SKM-1 treated with dmso at 0.1 percent for 144 hours (cell line): ENCODE measurements around the gene AGK.
A peak's percentile ranks its signal among the peaks of the same experiment; 100 is the strongest.
"Not testable (repeated sequence)": the region's sequence is repeated elsewhere in the genome, so short reads cannot be mapped to it uniquely, and the experiment has no call there.

Source experiments
- DNase-seq: peaks from one replicate; lab custom pipeline; 2025; ENCODE audit not compliant: unreplicated experiment; lab: John Stamatoyannopoulos, UW

Gene AGK

GRCh38 chr7:141674171-141674671, 123.0 kb downstream of the AGK start:
- no peak for DNase-seq

GRCh38 chr7:141674702-141675101, 123.5 kb downstream of the AGK start:
- DNase-seq = no peak

GRCh38 chr7:141675436-141676215, 124.4 kb downstream of the AGK start:
- peak; percentile 26 for DNase-seq

GRCh38 chr7:141676618-141677017, 125.4 kb downstream of the AGK start:
- DNase-seq = no peak

GRCh38 chr7:141679014-141679413, 127.8 kb downstream of the AGK start:
- no peak for DNase-seq

- DNase-seq = no peak
Measured at GRCh38 chr7:141685285-141686023, 134.2 kb downstream of the AGK start.

- DNase-seq = no peak
Measured at GRCh38 chr7:141686074-141686473, 134.9 kb downstream of the AGK start.

- no peak for DNase-seq
Measured at GRCh38 chr7:141686670-141687069, 135.5 kb downstream of the AGK start.

GRCh38 chr7:141688043-141688442, 136.8 kb downstream of the AGK start:
- no peak for DNase-seq

GRCh38 chr7:141689072-141689825, 138.0 kb downstream of the AGK start:
- DNase-seq = not testable (repeated sequence)

GRCh38 chr7:141691540-141691939, 140.3 kb downstream of the AGK start:
- no peak for DNase-seq

GRCh38 chr7:141691961-141692360, 140.8 kb downstream of the AGK start:
- DNase-seq = no peak

- no peak for DNase-seq
Measured at GRCh38 chr7:141693082-141693481, 141.9 kb downstream of the AGK start.

- DNase-seq = no peak
Measured at GRCh38 chr7:141695803-141696289, 144.6 kb downstream of the AGK start.

- no peak for DNase-seq
Measured at GRCh38 chr7:141696348-141696747, 145.1 kb downstream of the AGK start.

- DNase-seq = no peak
Measured at GRCh38 chr7:141697211-141697871, 146.1 kb downstream of the AGK start.

GRCh38 chr7:141698247-141699015, 147.2 kb downstream of the AGK start:
- DNase-seq = no peak

GRCh38 chr7:141699860-141700259, 148.7 kb downstream of the AGK start:
- DNase-seq = no peak

GRCh38 chr7:141700296-141700847, 149.2 kb downstream of the AGK start:
- no peak for DNase-seq
